ENCODE data around the gene APLN.

APLN gene

GRCh38 chrX:129659861-129660260 lies 5.1 kb upstream of the APLN start:
- DNase-seq = no peak

DNA sequence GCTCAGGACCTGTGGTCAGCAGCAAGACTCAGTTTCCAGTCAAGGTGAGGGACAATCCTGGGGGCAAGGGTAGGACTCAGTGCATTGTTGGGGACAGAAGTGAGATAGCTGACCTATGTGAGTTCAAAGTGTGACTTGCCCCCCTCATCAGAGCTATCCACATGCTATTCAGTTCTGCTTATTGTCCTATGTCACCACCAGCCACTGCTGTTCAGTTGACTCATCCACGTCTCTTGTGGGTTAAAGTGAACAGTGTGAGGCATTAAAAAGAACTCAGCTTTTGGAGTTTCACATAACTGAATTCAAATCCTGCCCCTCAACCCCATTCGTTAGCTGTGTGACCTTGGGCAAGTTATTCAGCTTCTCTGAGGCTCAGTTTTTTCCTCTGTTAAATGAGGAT lies 4.4 kb upstream of the APLN start:
- no peak for DNase-seq

GRCh38 chrX:129658429-129658828 lies 3.7 kb upstream of the APLN start:
- no peak for DNase-seq

GRCh38 chrX:129655547-129656249 lies 942 bp upstream of the APLN start:
- DNase-seq = no peak

DNA sequence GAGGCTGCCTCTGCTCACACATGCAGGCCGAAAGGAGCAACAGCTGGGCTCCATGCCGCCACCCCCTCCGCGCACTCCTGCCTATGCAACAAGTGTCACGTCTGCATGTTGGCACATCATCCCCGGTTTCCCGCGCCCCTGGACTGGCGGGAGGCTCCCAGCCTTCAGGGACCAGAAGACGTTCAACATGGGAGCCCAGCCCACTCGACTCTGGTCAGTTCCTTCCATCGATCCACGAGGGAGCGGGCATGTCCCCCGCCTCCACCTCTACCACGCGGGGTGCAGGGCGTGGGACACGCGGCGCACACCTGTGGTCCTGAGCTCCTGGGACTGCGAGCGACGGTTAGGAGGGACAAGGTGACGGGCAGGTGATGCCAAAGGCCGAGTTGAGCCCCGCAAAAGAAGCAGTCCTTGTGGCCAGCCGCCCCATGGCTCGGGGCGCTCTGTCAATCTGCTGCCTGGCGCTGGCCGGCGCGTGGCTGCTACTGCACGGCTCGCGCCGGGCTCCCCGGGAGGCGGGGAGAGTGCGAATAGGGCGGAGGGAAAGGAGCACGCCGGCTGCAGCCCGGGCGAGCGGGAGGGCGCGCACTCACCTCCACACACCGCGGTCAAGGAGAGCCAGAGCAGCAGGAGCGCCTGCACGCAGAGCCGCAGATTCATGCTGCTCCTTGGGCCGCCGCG lies 645 bp downstream of the APLN start:
- peak; percentile 31 for DNase-seq

DNA sequence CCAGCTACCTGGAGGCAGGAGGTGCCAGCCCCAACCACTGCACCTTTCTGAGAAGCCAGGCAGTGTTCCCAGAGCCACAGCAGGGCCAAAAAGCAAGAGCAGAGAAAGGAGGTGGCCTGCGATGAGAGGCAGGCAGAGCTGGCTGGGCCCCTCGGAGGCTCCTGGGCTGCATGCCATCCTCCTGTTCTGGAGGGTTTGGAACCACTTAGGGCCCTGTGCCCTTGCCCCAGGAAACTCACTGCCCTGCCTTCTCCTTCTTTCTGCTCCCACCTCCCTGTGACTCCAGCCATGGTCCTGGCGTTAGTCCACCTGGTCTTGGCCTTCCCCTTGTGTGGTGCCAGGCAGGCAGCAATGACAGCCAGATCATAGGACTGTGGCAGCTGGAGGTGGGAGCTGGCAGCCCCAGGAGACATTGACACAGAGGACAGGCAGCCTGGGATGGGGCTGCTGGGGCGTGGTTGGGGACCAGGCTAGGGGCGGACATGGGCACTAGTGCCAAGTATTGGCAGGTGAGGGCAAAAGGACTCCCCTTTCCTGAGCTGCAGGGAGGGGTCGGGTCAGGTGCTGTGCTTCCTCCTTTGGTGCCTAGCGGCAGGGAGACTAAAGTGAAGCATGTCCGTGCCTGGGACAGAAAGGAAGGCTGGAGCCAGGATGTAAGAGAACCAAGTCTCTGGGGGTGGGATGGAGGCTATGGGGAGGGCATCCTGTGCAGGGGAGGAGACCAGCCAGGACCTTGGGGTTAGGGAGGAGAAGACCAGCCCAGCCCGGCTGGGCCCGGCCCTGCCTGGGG lies 1.4 kb downstream of the APLN start:
- no peak for DNase-seq

DNA sequence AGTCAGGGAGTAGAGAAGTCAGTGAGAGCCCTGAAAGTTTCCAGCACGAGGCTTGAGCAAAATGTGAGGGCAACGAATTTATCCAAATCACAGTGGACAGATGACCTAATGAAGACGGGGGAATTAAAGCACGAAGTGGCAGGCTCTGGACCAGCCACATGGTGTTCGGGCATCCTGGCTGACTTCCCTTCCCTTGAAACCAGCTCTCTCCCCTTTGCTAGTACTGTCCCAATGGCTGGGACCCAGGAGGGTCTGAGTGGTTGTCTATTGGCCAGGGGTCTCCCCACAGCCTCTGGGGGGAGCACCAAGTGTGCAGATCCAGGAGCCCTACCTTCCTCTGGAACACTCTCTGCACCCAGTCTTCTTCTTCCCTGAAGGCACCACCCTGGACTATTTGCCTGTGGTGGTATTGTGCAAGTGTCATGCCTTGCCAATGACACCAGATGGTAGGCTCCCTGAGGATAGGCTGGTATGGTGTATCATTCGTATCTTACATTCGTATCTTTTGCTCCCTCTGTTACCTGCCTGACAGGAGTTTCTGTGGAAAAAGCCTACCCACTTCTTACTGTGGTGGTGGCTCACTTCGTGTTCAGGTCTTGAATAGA lies 2.1 kb downstream of the APLN start:
- DNase-seq = no peak

DNA sequence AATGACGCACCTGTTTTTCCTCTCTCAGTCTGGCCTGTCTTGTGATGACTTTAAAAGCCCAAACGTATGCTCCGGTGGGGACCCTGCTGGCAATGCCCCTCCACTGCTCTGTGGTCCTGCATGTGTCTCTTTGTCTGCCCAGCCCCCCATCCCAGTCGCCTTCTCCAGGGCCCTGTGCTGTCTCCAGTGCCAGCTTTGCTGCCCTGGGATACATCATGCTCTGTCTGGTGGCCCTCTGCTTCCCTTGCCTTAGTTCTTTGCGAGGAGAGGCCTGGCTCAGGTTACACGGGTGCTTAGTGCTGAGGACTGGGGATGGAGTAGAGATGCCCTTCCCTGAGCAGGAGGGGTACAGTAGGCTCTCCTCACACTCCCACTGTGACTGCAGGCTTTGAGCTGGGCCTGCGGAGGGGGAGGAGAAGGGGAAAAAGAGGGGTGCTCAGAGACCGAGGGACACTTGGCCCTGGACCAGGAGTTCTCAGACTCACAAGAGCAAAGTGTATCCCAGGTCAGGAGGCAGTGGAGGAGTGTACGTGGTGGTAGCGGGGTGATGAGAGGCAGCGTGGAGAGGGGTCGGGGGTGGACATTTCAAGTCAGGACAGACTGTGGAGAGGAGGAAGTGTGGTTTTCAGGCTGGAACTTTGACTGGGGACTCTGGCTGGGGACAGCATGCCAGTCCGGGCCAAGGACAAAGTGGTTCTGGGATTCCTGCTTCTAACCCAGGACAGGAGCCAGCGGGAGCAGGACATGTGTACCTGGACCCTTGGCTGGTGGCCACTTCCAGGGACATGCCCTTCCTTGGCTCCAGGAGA lies 2.8 kb downstream of the APLN start:
- DNase-seq = no peak

DNA sequence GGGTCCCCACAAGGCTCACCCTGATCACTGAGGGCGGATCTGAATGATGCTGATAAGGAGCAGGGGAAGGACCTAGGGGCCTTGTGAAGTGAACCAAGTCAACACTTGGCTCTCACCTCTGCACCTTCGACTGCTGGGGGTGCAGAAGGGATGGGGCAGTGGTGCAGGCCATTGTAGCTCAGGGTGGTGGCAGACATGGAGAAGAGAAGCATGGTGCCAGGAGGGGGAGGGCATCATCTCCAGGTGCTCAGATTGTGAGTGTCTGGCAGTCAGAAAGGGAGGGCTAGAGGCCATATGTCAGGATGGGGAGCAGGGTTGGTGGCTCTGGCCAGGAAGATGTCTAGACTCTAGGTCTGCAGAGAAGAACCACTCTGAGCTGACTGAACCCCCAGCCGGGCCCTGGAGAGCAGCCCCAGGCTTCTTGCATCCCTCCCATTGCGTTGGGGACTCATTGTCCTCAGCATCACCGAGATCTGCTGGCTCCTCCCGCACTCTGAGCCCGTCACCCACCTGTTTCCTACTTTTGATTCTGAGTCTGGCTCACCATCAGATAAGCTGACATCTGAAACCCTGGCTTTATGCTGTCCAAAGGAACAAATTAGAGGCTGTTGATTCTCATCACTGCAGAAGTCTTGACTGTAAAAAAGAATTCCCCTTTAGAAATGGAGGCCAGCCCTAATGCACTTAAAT lies 3.8 kb downstream of the APLN start:
- DNase-seq = no peak

GRCh38 chrX:129650183-129650689 lies 4.5 kb downstream of the APLN start:
- no peak for DNase-seq

GRCh38 chrX:129649268-129650182 lies 5.2 kb downstream of the APLN start:
- peak; percentile 53 for DNase-seq

DNA sequence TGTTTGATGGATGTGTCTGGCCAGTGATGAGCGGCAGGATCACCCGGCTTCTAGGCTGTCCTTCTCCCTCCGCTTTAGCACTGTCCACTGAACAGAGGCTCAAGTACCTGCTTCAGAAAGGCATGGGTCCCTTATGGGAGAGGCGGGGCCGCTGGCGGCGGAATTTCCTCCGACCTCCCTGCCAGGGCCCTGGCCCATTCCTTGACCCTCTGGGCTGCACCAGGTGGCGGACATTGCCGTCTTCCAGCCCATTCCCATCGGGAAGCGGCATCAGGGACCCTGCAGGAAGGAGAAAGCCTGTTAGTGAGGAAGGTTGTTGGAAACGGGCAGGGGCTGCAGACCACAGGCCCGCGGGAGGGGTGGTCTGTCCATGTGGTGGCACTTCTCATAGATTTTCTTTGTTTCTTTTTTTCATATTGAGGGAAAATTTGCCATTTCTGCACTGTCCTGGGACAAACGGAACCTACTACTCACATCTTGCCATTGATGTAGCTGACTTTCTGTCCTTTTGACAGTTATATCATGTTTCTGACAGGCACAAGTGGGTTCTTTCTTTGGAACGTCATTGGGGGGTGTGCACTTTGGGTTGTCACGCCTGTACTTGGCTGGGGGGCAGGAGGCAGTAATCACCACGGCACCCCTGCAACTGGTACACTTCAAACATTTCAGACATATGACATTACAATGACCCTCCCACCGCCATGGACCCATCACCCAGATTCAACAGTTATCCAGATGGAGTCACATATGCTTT lies 6.1 kb downstream of the APLN start:
- DNase-seq = no peak

- DNase-seq = no peak
Observed at GRCh38 chrX:129647418-129648410, 7.0 kb downstream of the APLN start.

DNA sequence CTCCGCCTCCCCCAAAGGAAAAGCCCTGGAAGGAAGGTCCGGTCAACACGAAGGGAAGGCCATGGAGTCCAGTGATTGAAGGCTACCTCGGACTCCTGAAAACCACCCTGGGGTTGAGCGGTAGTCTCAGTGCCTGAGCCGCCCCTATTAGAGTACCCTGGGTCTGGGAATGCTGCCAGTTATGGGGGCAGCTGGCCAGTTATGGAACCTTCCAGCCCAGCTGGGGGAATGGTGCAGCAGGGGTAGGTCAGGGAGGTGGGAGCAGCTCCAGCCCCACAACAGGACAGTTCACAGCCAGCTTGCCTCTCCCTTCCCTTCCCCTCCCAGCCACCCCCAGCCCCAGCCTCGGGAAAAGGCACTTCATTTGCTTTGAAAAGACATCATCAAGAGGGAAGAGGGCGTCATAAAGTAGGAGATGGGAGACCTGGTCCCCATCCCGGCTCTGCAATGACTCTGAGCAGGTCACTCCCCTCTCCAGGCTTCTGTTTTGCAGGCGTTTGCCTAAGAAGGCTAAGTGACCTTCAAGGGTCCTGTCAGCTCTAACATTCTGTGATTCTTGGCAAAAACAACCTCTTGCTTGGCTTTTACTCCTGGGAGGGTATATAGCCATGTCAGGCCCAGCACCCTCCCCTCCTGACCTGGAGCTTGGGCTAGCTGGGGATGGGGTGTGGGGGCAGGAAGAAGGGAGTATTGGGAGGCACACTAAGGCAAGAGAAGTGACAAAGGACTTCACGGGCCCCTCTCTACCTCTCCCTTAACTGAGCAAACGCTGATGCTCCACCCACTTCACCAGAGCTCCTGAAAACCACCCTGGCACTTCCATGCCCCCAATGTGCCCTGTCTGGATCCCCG lies 8.0 kb downstream of the APLN start:
- no peak for DNase-seq

GRCh38 chrX:129642641-129643040 lies 12.1 kb downstream of the APLN start:
- DNase-seq = no peak

- peak; percentile 42 for DNase-seq
Observed at GRCh38 chrX:129641941-129642340, 12.8 kb downstream of the APLN start.

DNA sequence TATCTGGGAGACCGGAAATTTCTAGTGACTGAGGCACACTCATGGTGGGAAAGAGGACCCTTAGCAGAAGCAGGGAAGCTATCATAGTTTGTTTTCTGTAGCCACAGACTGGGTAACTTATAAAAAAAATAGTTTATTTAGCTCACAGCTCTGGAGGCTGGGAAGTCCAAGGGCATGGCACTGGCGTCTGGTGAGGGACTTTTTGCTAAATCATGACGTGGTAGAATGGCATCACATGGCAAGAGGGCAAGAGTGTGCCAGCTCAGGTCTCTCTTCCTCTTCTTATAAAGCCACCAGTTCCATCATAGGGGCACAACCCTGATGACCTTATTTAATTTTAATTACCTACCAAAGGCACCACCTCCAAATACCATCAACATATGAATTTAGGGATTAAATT lies 13.3 kb downstream of the APLN start:
- no peak for DNase-seq

DNA sequence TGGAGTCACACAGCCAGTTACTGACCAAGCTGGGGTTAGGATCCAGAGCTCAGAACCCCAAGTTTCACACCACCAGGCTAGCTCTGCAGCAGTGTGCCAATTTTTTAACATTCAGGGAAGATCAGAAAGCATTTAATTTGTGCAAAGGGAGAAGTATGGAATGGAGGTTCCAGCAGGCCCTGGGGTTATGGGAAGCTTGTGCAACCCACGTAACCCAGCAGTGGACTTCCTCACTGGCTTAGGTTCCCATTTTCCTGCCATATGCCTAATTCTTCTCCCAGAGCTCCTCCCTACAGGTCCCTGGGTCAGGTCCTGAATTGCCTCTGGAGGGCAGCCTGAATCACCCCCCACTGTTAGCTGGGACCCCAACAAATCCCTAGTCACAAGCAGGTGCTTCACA lies 14.0 kb downstream of the APLN start:
- no peak for DNase-seq

Data from EL (cell line).